HG03039 (cell line): ENCODE results near the gene ITPR3.

Experiments used
- ATAC-seq: cut with Tn5 transposase; IDR thresholded peaks from one replicate; pipeline ENCODE4 v1.9.1; 2021; ENCODE audit warnings: mild to moderate bottlenecking, moderate library complexity; ENCODE audit not compliant: unreplicated experiment

The ITPR3 gene

GRCh38 chr6:33620856-33621710 is at the start of gene ITPR3:
Gene ITPR3, plus strand, starts transcription at chr6:33621322. Its CDS starts 281 bp downstream, at chr6:33621603.
- peak; percentile 55 for ATAC-seq

- no peak for ATAC-seq
These were observed 49.3 kb upstream of the ITPR3 start for GRCh38 chr6:33571637-33572316.

GRCh38 chr6:33575211-33575610 is 45.9 kb upstream of the ITPR3 start:
- ATAC-seq: no peak

- no peak for ATAC-seq
These were observed 44.5 kb upstream of the ITPR3 start for GRCh38 chr6:33576668-33577067.

- ATAC-seq: no peak
These were observed 44.0 kb upstream of the ITPR3 start for GRCh38 chr6:33577106-33577535.

GRCh38 chr6:33577718-33578117 is 43.4 kb upstream of the ITPR3 start:
- no peak for ATAC-seq

GRCh38 chr6:33578164-33578563 is 43.0 kb upstream of the ITPR3 start:
- no peak for ATAC-seq

GRCh38 chr6:33578588-33579011 is 42.5 kb upstream of the ITPR3 start:
- ATAC-seq: no peak

- ATAC-seq: peak; percentile 82
These were observed 41.1 kb upstream of the ITPR3 start, which contains the start of gene BAK1 for GRCh38 chr6:33579828-33580714. Gene BAK1, minus strand, starts transcription at chr6:33580276. Its CDS starts 2,672 bp downstream, at chr6:33577604.

- ATAC-seq: no peak
These were observed 39.9 kb upstream of the ITPR3 start for GRCh38 chr6:33581186-33581585.

GRCh38 chr6:33583591-33584155 is 37.4 kb upstream of the ITPR3 start:
- no peak for ATAC-seq

GRCh38 chr6:33584700-33585402 is 36.3 kb upstream of the ITPR3 start:
- no peak for ATAC-seq

GRCh38 chr6:33585403-33586107 is 35.6 kb upstream of the ITPR3 start:
- peak; percentile 64 for ATAC-seq

GRCh38 chr6:33586108-33586640 is 34.9 kb upstream of the ITPR3 start:
- no peak for ATAC-seq

- no peak for ATAC-seq
These were observed 33.6 kb upstream of the ITPR3 start for GRCh38 chr6:33587529-33587928.

- no peak for ATAC-seq
These were observed 32.2 kb upstream of the ITPR3 start for GRCh38 chr6:33588894-33589293.

GRCh38 chr6:33589392-33589730 is 31.8 kb upstream of the ITPR3 start:
- no peak for ATAC-seq

GRCh38 chr6:33589731-33590530 is 31.2 kb upstream of the ITPR3 start:
- no peak for ATAC-seq
